ENCODE results near the gene KRTDAP. TPM values are rescaled to one million over a fixed set of nuclear protein-coding genes. Genes with fewer than 3 reads are reported as not detected.

Gene KRTDAP
- total and polyA plus RNA-seq, 10 of the 15 experiments (the other 5 are each of a cell fraction or from before 2014, with no cell fraction given), result 0.23 TPM; not detected in 9

GRCh38 chr19:35457173-35457572, 33.1 kb downstream of the KRTDAP start (continued):
- TF ChIP-seq ZSCAN29 (IDR thresholded peaks at IDR 0.05) (no peak), TAF1 (IDR thresholded peaks at IDR 0.05; ENCODE audit: borderline replicate concordance, low read depth, low read length) (no peak), SIX5 (IDR thresholded peaks at IDR 0.05; ENCODE audit: low read depth, low read length, severe bottlenecking) (no peak), RELA (IDR thresholded peaks at IDR 0.05; ENCODE audit: borderline replicate concordance, partially characterized antibody) (no peak), POLR2AphosphoS5 (IDR thresholded peaks at IDR 0.05; ENCODE audit: low read length) (peak; percentile 55; the same call in 1 of the 2 replicates), CEBPB (IDR thresholded peaks at IDR 0.05; ENCODE audit: borderline replicate concordance in 1 of 2, low read depth in 2 of 2, low read length in 2 of 2) (peak in 1 of 2 experiments; percentile 58; a peak in 1 of 4 replicates), BCL11A (IDR thresholded peaks at IDR 0.05; ENCODE audit: low read depth, low read length) (no peak), RAD21 (IDR thresholded peaks at IDR 0.05; ENCODE audit: insufficient read depth, low read depth, low read length) (no peak), ZBED1 (IDR thresholded peaks at IDR 0.05; ENCODE audit: borderline replicate concordance) (no peak), JUNB (IDR thresholded peaks at IDR 0.05) (no peak), ZNF622 (IDR thresholded peaks at IDR 0.05) (no peak), ZNF207 (IDR thresholded peaks at IDR 0.05; ENCODE audit: borderline replicate concordance) (no peak), USF1 (IDR thresholded peaks at IDR 0.05; ENCODE audit: borderline replicate concordance, extremely low read length, insufficient read depth, low read depth, low read length) (no peak), FOXM1 (IDR thresholded peaks at IDR 0.05; ENCODE audit: low read depth, low read length) (peak; percentile 53; the same call in 1 of the 2 replicates), ATF7 (IDR thresholded peaks at IDR 0.05; ENCODE audit: low read depth) (peak; percentile 50), BCL3 (IDR thresholded peaks at IDR 0.05; ENCODE audit: borderline replicate concordance, insufficient read depth, low read depth, low read length, poor library complexity, severe bottlenecking) (peak; percentile 68), REST (IDR thresholded peaks at IDR 0.05; ENCODE audit: low read depth, low read length) (no peak)
- TF ChIP-seq, protein P1, sequence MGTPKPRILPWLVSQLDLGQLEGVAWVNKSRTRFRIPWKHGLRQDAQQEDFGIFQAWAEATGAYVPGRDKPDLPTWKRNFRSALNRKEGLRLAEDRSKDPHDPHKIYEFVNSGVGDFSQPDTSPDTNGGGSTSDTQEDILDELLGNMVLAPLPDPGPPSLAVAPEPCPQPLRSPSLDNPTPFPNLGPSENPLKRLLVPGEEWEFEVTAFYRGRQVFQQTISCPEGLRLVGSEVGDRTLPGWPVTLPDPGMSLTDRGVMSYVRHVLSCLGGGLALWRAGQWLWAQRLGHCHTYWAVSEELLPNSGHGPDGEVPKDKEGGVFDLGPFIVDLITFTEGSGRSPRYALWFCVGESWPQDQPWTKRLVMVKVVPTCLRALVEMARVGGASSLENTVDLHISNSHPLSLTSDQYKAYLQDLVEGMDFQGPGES (IDR thresholded peaks at IDR 0.05), result no peak
- TF ChIP-seq, protein P2, sequence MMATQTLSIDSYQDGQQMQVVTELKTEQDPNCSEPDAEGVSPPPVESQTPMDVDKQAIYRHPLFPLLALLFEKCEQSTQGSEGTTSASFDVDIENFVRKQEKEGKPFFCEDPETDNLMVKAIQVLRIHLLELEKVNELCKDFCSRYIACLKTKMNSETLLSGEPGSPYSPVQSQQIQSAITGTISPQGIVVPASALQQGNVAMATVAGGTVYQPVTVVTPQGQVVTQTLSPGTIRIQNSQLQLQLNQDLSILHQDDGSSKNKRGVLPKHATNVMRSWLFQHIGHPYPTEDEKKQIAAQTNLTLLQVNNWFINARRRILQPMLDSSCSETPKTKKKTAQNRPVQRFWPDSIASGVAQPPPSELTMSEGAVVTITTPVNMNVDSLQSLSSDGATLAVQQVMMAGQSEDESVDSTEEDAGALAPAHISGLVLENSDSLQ (IDR thresholded peaks at IDR 0.05), result no peak
- TF ChIP-seq, protein P3, sequence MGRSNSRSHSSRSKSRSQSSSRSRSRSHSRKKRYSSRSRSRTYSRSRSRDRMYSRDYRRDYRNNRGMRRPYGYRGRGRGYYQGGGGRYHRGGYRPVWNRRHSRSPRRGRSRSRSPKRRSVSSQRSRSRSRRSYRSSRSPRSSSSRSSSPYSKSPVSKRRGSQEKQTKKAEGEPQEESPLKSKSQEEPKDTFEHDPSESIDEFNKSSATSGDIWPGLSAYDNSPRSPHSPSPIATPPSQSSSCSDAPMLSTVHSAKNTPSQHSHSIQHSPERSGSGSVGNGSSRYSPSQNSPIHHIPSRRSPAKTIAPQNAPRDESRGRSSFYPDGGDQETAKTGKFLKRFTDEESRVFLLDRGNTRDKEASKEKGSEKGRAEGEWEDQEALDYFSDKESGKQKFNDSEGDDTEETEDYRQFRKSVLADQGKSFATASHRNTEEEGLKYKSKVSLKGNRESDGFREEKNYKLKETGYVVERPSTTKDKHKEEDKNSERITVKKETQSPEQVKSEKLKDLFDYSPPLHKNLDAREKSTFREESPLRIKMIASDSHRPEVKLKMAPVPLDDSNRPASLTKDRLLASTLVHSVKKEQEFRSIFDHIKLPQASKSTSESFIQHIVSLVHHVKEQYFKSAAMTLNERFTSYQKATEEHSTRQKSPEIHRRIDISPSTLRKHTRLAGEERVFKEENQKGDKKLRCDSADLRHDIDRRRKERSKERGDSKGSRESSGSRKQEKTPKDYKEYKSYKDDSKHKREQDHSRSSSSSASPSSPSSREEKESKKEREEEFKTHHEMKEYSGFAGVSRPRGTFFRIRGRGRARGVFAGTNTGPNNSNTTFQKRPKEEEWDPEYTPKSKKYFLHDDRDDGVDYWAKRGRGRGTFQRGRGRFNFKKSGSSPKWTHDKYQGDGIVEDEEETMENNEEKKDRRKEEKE (IDR thresholded peaks at IDR 0.05), result no peak

Data from GM12878 (cell line).